AG09319 (cell line): Measurements from ENCODE around the gene CDYL.

Experiments
- DNase-seq: peaks from one replicate; pipeline ENCODE4 v3.0.0-alpha.2; 2010; ENCODE audit warnings: low read depth; ENCODE audit errors: extremely low read depth
- CTCF ChIP-seq: IDR thresholded peaks from 2 replicates; pipeline ENCODE4 v1.5.1; 2011; ENCODE audit warnings: low read depth, mild to moderate bottlenecking, inconsistent platforms, low read length, moderate library complexity

Gene CDYL

GRCh38 chr6:4944325-4944724, 168.1 kb downstream of the CDYL start:
- no peak for TF ChIP-seq CTCF
- no peak for DNase-seq

- no peak for TF ChIP-seq CTCF
- no peak for DNase-seq
Observed at GRCh38 chr6:4946521-4946920, 170.3 kb downstream of the CDYL start.

- DNase-seq = no peak
Observed at GRCh38 chr6:4947716-4948115, 171.5 kb downstream of the CDYL start.

GRCh38 chr6:4948781-4949450, 172.7 kb downstream of the CDYL start:
- TF ChIP-seq CTCF = no peak
- no peak for DNase-seq

More at GRCh38 chr6:4947716-4948115, 171.5 kb downstream of the CDYL start:
- no peak for TF ChIP-seq CTCF

GRCh38 chr6:4950076-4950475, 173.9 kb downstream of the CDYL start:
- no peak for TF ChIP-seq CTCF
- no peak for DNase-seq

GRCh38 chr6:4950836-4951533, 174.8 kb downstream of the CDYL start:
- no peak for DNase-seq
- TF ChIP-seq CTCF = no peak

GRCh38 chr6:4953440-4953839, 177.2 kb downstream of the CDYL start:
- no peak for TF ChIP-seq CTCF
- no peak for DNase-seq
